ENCODE data around the gene CDK13.

Gene CDK13

GRCh38 chr7:40000734-40001315 is 50.8 kb downstream of the CDK13 start:
- TF ChIP-seq CTCF (IDR thresholded peaks at IDR 0.05; ENCODE audit: extremely low read depth, insufficient read depth, missing control alignments) = no peak
- no peak for DNase-seq (ENCODE audit: low spot score)
- in situ Hi-C loops (cut with MboI; ENCODE audit: low pct_unique_long_range_greater_than_20kb, low sequenced_read_pairs, unreplicated experiment) = no loop called here

- in situ Hi-C loops (cut with MboI; ENCODE audit: low pct_unique_long_range_greater_than_20kb, low sequenced_read_pairs, unreplicated experiment) = no loop called here
Observed at GRCh38 chr7:40001649-40002048, 51.6 kb downstream of the CDK13 start.

GRCh38 chr7:40003597-40003996 is 53.5 kb downstream of the CDK13 start:
- DNase-seq (ENCODE audit: low spot score) = no peak
- in situ Hi-C loops (cut with MboI; ENCODE audit: low pct_unique_long_range_greater_than_20kb, low sequenced_read_pairs, unreplicated experiment) = no loop called here
- no peak for TF ChIP-seq CTCF (IDR thresholded peaks at IDR 0.05; ENCODE audit: extremely low read depth, insufficient read depth, missing control alignments)

More at GRCh38 chr7:40001649-40002048, 51.6 kb downstream of the CDK13 start:
- DNase-seq (ENCODE audit: low spot score) = no peak
- TF ChIP-seq CTCF (IDR thresholded peaks at IDR 0.05; ENCODE audit: extremely low read depth, insufficient read depth, missing control alignments) = no peak

GRCh38 chr7:40008223-40008815 is 58.3 kb downstream of the CDK13 start:
- in situ Hi-C loops (cut with MboI; ENCODE audit: low pct_unique_long_range_greater_than_20kb, low sequenced_read_pairs, unreplicated experiment) = no loop called here
- TF ChIP-seq CTCF (IDR thresholded peaks at IDR 0.05; ENCODE audit: extremely low read depth, insufficient read depth, missing control alignments) = no peak
- no peak for DNase-seq (ENCODE audit: low spot score)

- no peak for TF ChIP-seq CTCF (IDR thresholded peaks at IDR 0.05; ENCODE audit: extremely low read depth, insufficient read depth, missing control alignments)
- DNase-seq (ENCODE audit: low spot score) = no peak
- in situ Hi-C loops (cut with MboI; ENCODE audit: low pct_unique_long_range_greater_than_20kb, low sequenced_read_pairs, unreplicated experiment) = no loop called here
Observed at GRCh38 chr7:40009301-40009700, 59.2 kb downstream of the CDK13 start.

GRCh38 chr7:40014376-40014775 is 64.3 kb downstream of the CDK13 start:
- DNase-seq (ENCODE audit: low spot score) = no peak
- no peak for TF ChIP-seq CTCF (IDR thresholded peaks at IDR 0.05; ENCODE audit: extremely low read depth, insufficient read depth, missing control alignments)
- in situ Hi-C loops (cut with MboI; ENCODE audit: low pct_unique_long_range_greater_than_20kb, low sequenced_read_pairs, unreplicated experiment) = no loop called here
